Peyer's patch (tissue), 4 donors: Measurements from ENCODE around the gene JCAD.

Source experiments
- POLR2A ChIP-seq, 2 donors: fragments of 450-650 bp; IDR thresholded peaks; one replicate each; pipeline ENCODE4 v1.5.1; 2017; ENCODE audit warnings: antibody characterized with exemption in 2 of 2, mild to moderate bottlenecking in 2 of 2, moderate library complexity in 2 of 2
- TF ChIP-seq, protein P1 (sequence below), 6 experiments: fragments of 450-650 bp in 4 of 6; fragments of 200-600 bp in 2 of 6; sonication (generic) in 1 of 6; IDR thresholded peaks; one replicate each; pipeline ENCODE4 v1.5.1; 2017 to 2019; ENCODE audit warnings: antibody characterized with exemption in 6 of 6, mild to moderate bottlenecking in 3 of 6, moderate library complexity in 1 of 6

DNA sequence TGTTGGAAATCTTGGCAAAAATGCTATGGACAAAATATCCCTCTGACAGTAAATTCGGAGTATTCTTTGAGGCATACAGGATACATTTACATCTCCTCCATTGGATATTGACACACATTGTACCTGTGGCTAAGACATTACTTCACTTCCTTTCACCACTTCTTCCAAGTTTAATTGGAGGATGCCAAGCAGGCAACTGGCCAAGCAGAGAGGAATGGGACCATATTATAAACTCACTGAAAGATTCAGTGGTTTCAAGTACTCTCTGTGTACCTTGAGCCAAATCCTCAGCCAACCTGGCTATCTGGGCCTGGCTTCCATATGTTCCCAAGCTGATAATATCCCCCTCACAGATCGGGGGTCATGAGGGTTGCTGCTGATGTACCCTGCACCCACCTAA is 14.7 kb upstream of the JCAD start:
- TF ChIP-seq, protein P1, sequence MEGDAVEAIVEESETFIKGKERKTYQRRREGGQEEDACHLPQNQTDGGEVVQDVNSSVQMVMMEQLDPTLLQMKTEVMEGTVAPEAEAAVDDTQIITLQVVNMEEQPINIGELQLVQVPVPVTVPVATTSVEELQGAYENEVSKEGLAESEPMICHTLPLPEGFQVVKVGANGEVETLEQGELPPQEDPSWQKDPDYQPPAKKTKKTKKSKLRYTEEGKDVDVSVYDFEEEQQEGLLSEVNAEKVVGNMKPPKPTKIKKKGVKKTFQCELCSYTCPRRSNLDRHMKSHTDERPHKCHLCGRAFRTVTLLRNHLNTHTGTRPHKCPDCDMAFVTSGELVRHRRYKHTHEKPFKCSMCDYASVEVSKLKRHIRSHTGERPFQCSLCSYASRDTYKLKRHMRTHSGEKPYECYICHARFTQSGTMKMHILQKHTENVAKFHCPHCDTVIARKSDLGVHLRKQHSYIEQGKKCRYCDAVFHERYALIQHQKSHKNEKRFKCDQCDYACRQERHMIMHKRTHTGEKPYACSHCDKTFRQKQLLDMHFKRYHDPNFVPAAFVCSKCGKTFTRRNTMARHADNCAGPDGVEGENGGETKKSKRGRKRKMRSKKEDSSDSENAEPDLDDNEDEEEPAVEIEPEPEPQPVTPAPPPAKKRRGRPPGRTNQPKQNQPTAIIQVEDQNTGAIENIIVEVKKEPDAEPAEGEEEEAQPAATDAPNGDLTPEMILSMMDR (IDR thresholded peaks at IDR 0.05), result no peak
- no peak for TF ChIP-seq POLR2A (IDR thresholded peaks at IDR 0.05)
